HCT116 (cell line): ENCODE results near the gene DVL1. TPM values are rescaled to one million over a fixed set of nuclear protein-coding genes. Genes with fewer than 3 reads are reported as not detected.

Source experiments
- ATAC-seq: fragments of 200-7000 bp; cut with Tn5 transposase; 2 replicates; pipeline ENCODE4 v1.9.1; 2020; ENCODE audit warnings: mild to moderate bottlenecking, moderate library complexity
- Bru-seq: library from RNA; stranded (reverse); fragments of 400-500 nt; gene quantifications from one replicate; lab custom pipeline; 2021; lab: Mats Ljungman, UMichigan
- BruChase-seq, 2 experiments: library from RNA; stranded (reverse); fragments of 400-500 nt; gene quantifications; one replicate each; lab custom pipeline; 2021; lab: Mats Ljungman, UMichigan
- BruUV-seq: library from RNA; stranded (reverse); fragments of 400-500 nt; replicated peaks from 2 replicates; lab custom pipeline; 2021; lab: Mats Ljungman, UMichigan
- CTCF ChIA-PET: fragments of 300-600 bp; sonication (Branson Sonifier 250); formaldehyde crosslinking; loops from one replicate; lab custom pipeline; 2021; ENCODE audit warnings: antibody characterized with exemption; lab: Charles Lee
- POLR2A ChIA-PET: fragments of 300-600, 350-600 bp; sonication (Branson Sonifier 250); formaldehyde crosslinking; loops from one replicate; lab custom pipeline; 2021; ENCODE audit warnings: antibody characterized with exemption; lab: Charles Lee
- RAD21 ChIA-PET, 2 experiments: fragments of 300-600 bp; sonication (Branson Sonifier 250); formaldehyde crosslinking; loops; one replicate each; lab custom pipeline; 2023; ENCODE audit warnings: low total read pairs in 2 of 2; ENCODE audit not compliant: uncharacterized antibody in 2 of 2, unreplicated experiment in 2 of 2, low non-redundant PET in 1 of 2; lab: Charles Lee
- DNase-seq: peaks from one replicate; pipeline ENCODE4 v3.0.0-alpha.2; 2010; ENCODE audit warnings: low read depth, low spot score
- H2AFZ ChIP-seq: fragments of 200-600 bp; shearing (Covaris generic), sonication (generic); 2 replicates; pipeline ENCODE4 v1.6.1; 2017; ENCODE audit warnings: low read depth, mixed run types, mixed read lengths, antibody characterized with exemption, low read length; ENCODE audit not compliant: poor library complexity, severe bottlenecking
- H3K27ac ChIP-seq: 2 replicates; pipeline ENCODE4 v1.5.1; 2012; ENCODE audit warnings: low read depth, low read length
- H3K27me3 ChIP-seq: fragments of 200-600 bp; sonication (generic); 2 replicates; pipeline ENCODE4 v1.6.1; 2016; ENCODE audit warnings: mixed run types, low read length, mixed read lengths; ENCODE audit not compliant: insufficient read depth
- H3K36me3 ChIP-seq, 2 experiments: fragments of 200-500 bp in 1 of 2; fragments of 200-600 bp in 1 of 2; sonication (Bioruptor generic) in 1 of 2; sonication (generic) in 1 of 2; 2 replicates each; pipeline versions ENCODE4 v1.5.1 to v1.6.1; 2014 to 2016; ENCODE audit warnings: low read length in 2 of 2, inconsistent platforms in 1 of 2, mixed read lengths in 1 of 2, mixed run types in 1 of 2; ENCODE audit not compliant: insufficient read depth in 2 of 2, control insufficient read depth in 1 of 2
- H3K4me1 ChIP-seq, 2 experiments: fragments of 200-600 bp in 1 of 2; sonication (generic) in 1 of 2; 2 replicates each; pipeline versions ENCODE4 v1.5.1 to v1.6.1; 2012 to 2017; ENCODE audit warnings: low read length in 2 of 2, inconsistent platforms in 1 of 2, mild to moderate bottlenecking in 1 of 2, mixed read lengths in 1 of 2, mixed run types in 1 of 2, moderate library complexity in 1 of 2; ENCODE audit not compliant: insufficient read depth in 2 of 2, control insufficient read depth in 1 of 2
- H3K4me2 ChIP-seq: fragments of 200-600 bp; sonication (generic); 2 replicates; pipeline ENCODE4 v1.6.1; 2017; ENCODE audit warnings: mixed run types, low read length, mixed read lengths
- H3K4me3 ChIP-seq, 2 experiments: fragments of 200-600 bp in 1 of 2; sonication (generic) in 1 of 2; replicated peaks in 1 of 2; 2 replicates each; pipeline ENCODE4 v1.5.1; 2011 to 2016; ENCODE audit warnings: low read length in 2 of 2, control low read depth in 1 of 2, low read depth in 1 of 2, mild to moderate bottlenecking in 1 of 2, mixed read lengths in 1 of 2, mixed run types in 1 of 2
- H3K79me2 ChIP-seq: fragments of 200-600 bp; sonication (generic); 2 replicates; pipeline ENCODE4 v1.6.1; 2017; ENCODE audit warnings: mild to moderate bottlenecking, mixed run types, low read length, moderate library complexity, mixed read lengths; ENCODE audit not compliant: insufficient read depth
- H3K9ac ChIP-seq: fragments of 200-600 bp; sonication (generic); 2 replicates; pipeline ENCODE4 v1.6.1; 2016; ENCODE audit warnings: low read length, mixed read lengths
- H3K9me2 ChIP-seq: fragments of 200-600 bp; sonication (generic), shearing (Covaris generic); 2 replicates; pipeline ENCODE4 v1.6.1; 2017; ENCODE audit warnings: mixed run types, mild to moderate bottlenecking, moderate library complexity; ENCODE audit not compliant: insufficient read depth
- H3K9me3 ChIP-seq, 2 experiments: fragments of 200-500 bp in 1 of 2; fragments of 200-600 bp in 1 of 2; sonication (Bioruptor generic) in 1 of 2; sonication (generic) in 1 of 2; 2 replicates each; pipeline ENCODE4 v1.6.1; 2014 to 2017; ENCODE audit warnings: low read length in 2 of 2, mixed read lengths in 2 of 2, inconsistent platforms in 1 of 2, low read depth in 1 of 2, mild to moderate bottlenecking in 1 of 2, mixed run types in 1 of 2, moderate library complexity in 1 of 2; ENCODE audit not compliant: control insufficient read depth in 1 of 2, insufficient read depth in 1 of 2
- H4K20me1 ChIP-seq: fragments of 200-600 bp; sonication (generic), shearing (Covaris generic); 2 replicates; pipeline ENCODE4 v1.6.1; 2017; ENCODE audit warnings: mixed run types, mild to moderate bottlenecking, moderate library complexity; ENCODE audit not compliant: insufficient read depth
- CTCF ChIP-seq, 3 experiments: fragments of 200-600 bp in 1 of 3; sonication (generic) in 1 of 3; IDR thresholded peaks in 2 of 3; conservative IDR thresholded peaks in 1 of 3; 2 replicates each; pipeline ENCODE4 v1.5.1; 2012 to 2017; ENCODE audit warnings: low read depth in 2 of 3, low read length in 2 of 3, antibody characterized with exemption in 1 of 3, borderline replicate concordance in 1 of 3, control low read depth in 1 of 3, mild to moderate bottlenecking in 1 of 3, mixed read lengths in 1 of 3, mixed run types in 1 of 3, moderate library complexity in 1 of 3; ENCODE audit not compliant: insufficient read depth in 1 of 3
- EGR1 ChIP-seq: IDR thresholded peaks from 2 replicates; pipeline ENCODE4 v1.6.1; 2012; ENCODE audit warnings: low read depth
- POLR2AphosphoS5 ChIP-seq: IDR thresholded peaks from 2 replicates; pipeline ENCODE4 v1.6.1; 2011; ENCODE audit warnings: mild to moderate bottlenecking, low read depth, low read length, moderate library complexity
- RAD21 ChIP-seq: IDR thresholded peaks from 2 replicates; pipeline ENCODE4 v1.6.1; 2012; ENCODE audit warnings: low read depth, mild to moderate bottlenecking
- ZFX ChIP-seq: fragments of 450-650 bp; IDR thresholded peaks from 2 replicates; pipeline ENCODE4 v1.6.1; 2017
- intact Hi-C: fragments of 100-400 bp; cut with micrococcal nuclease; formaldehyde crosslinking; loops from 2 replicates; pipeline ENCODE4 v1.10.0; 2022
- long read RNA-seq: library from polyadenylated mRNA; unstranded; transcript quantifications from one replicate; pipeline ENCODE4 v2.0.0, GENCODE V29; 2021; ENCODE audit not compliant: unreplicated experiment
- polyA plus RNA-seq: library from polyadenylated mRNA; unstranded; fragments of >200 nt; gene quantifications from 2 replicates; pipeline ENCODE4 v1.2.1, GENCODE V29; 2012; ENCODE audit warnings: missing spikeins
- total RNA-seq: library from RNA; stranded (reverse); gene quantifications from one replicate; pipeline ENCODE4 v1.2.1, GENCODE V29; 2021; ENCODE audit not compliant: unreplicated experiment

The DVL1 gene
- 160 TPM for total RNA-seq
- polyA plus RNA-seq = 193 and 219 TPM in 2 replicates
- Bru-seq, nascent RNA = percentile 66 among the genes with signal in this experiment
- BruChase-seq, experiment 1, labeled RNA remaining after a 6-hour chase = percentile 89 among the genes with signal in this experiment
- percentile 80 among the genes with signal in this experiment for BruChase-seq, experiment 2, labeled RNA remaining after a 2-hour chase
- long read RNA-seq, transcript DVL1-202 (15 exons, 2,926 nt) = minor isoform, 22 of 344 reads
- long read RNA-seq, transcript DVL1-201 (15 exons, 3,239 nt) = major isoform, 117 of 344 reads
- long read RNA-seq, partial matches to known transcripts = 48 of 344 reads
- long read RNA-seq, other reads (novel, unspliced or antisense) = 157 of 344 reads

DNA sequence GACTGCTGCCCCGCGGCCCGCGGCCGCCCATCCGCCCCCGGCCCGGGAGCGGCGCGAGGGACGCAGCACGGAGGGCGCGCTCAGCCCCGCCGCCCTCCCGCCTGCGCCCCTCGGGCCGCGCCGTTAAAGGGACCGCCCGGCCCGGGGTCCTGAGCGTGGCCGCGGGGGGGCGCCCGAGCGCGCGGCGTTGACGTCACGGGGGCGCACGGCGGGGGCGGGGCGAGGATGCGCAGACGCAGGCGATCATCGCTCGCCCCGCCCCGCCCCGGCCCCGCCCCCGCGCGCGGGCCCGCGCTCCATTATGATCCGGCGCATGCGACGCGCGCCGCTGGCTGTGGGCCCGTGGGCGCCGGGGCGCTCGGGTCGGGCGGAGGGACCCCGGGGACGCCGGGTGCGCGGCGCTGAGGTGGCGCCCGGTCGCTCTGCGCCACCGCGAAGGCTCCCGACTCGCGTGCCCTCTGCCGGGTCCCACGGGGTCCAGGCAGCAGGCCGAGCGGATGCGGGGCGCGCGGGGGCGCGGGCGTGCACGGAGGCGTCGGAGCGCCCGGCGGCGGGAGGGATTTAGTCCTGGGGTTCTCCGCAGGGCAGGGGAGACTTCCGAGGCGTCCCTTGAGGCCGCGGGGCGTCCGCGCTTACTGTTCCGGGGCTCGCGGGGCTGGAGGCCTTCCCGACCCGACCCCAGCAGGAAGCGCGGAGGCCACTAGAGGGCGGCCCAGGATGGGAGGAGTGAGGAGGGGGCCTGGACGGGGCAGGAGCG, at the start of gene DVL1:
Gene DVL1, minus strand, starts transcription at position 163 of the 757 bp plus-strand sequence. CDS start 353 bp downstream, outside the sequence.
- no peak for TF ChIP-seq RAD21
- peak; percentile 69 for TF ChIP-seq POLR2AphosphoS5
- peak in 2 of 3 experiments; percentile 32 to 48; a peak in 3 of 6 replicates for TF ChIP-seq CTCF (IDR thresholded peaks at IDR 0.05 in 2 of 3, conservative IDR thresholded peaks at IDR 0.05 in 1 of 3; ENCODE audit: borderline replicate concordance in 1 of 3, insufficient read depth in 1 of 3, low read depth in 2 of 3, low read length in 2 of 3)
- TF ChIP-seq EGR1 = no peak
- TF ChIP-seq ZFX = peak; percentile 66

More for the DNA sequence above, at the start of gene DVL1:
- CTCF ChIA-PET = no interaction called here
- H4K20me1 ChIP-seq = no peaks in the 10 kb centered on the region
- ATAC-seq (peak; percentile 29), DNase-seq (no peak)
- POLR2A ChIA-PET = no interaction called here
- H3K27ac ChIP-seq = peak within 1 kb of the TSS; percentile 100
- intact Hi-C loops = loop anchor here (5.0 to 10.0 kb wide), 3 partner anchors 42 to 277 kb away; partner anchors contain the start of genes ACAP3, MIB2, PUSL1 and RNF223
- H3K36me3 ChIP-seq = no peaks in the 10 kb centered on the region
- no peaks in the 10 kb centered on the region for H3K27me3 ChIP-seq
- H3K9me2 ChIP-seq = no peaks in the 10 kb centered on the region
- peak within 1 kb of the TSS; percentile 85 for H3K9ac ChIP-seq
- no peak within 1 kb of the TSS for H2AFZ ChIP-seq
- no TSS peak for BruUV-seq
- H3K4me3 ChIP-seq = peak within 1 kb of the TSS; percentile 80 to 87
- no peaks in the 10 kb centered on the region for H3K9me3 ChIP-seq
- peak within 1 kb of the TSS; percentile 96 for H3K4me2 ChIP-seq
- peaks cover 38 to 67% of the 10 kb centered on the region in 2 experiments for H3K4me1 ChIP-seq
- RAD21 ChIA-PET = no interaction called here
- H3K79me2 ChIP-seq = peaks cover 42% of the 10 kb centered on the region
